DOHH2 (cell line): ENCODE results near the gene SDC4.

Experiments
- EZH2phosphoT487 ChIP-seq: fragments of 200-600 bp; sonication (generic); IDR thresholded peaks from 2 replicates; pipeline ENCODE4 v1.6.1; 2017; ENCODE audit warnings: borderline replicate concordance, mild to moderate bottlenecking, antibody characterized with exemption, low read length, moderate library complexity, mixed read lengths
- TF ChIP-seq, protein P1 (sequence below): fragments of 200-600 bp; sonication (generic); IDR thresholded peaks from one replicate; pipeline ENCODE4 v1.5.1; 2014; ENCODE audit warnings: antibody characterized with exemption, mild to moderate bottlenecking, low read depth, low read length; ENCODE audit not compliant: poor library complexity, severe bottlenecking

DNA sequence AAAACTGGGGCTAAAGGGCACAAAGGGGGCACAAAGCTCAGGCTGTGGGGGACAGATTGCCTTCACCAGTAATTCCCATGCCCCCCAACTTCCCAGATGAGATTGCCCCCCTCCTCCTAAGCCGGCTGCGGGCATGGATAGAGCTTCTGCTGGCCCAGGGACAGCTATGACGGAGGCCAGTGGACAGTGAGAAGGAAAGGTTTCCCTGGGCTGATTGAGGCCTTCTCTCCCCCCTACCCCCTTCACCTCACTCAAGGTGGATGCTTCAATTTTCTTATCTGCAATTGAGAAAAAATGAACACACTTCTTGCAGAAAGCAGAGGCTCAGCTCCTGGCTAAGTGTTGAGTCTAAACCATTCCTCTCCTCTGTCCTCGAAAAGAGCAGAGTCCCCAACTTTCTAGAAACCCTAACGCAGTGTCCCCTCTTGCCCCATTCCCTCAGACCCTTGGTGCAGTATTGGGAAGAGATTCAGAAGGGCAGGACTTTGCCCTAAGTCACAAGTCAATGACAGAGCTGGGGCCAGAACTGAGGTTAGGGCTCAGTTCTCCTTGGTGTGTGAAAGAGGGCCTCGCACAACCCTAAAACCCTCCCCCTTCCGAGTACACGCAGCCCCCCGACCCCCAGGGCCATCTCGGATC is 808 bp downstream of the SDC4 start:
- TF ChIP-seq, protein P1, sequence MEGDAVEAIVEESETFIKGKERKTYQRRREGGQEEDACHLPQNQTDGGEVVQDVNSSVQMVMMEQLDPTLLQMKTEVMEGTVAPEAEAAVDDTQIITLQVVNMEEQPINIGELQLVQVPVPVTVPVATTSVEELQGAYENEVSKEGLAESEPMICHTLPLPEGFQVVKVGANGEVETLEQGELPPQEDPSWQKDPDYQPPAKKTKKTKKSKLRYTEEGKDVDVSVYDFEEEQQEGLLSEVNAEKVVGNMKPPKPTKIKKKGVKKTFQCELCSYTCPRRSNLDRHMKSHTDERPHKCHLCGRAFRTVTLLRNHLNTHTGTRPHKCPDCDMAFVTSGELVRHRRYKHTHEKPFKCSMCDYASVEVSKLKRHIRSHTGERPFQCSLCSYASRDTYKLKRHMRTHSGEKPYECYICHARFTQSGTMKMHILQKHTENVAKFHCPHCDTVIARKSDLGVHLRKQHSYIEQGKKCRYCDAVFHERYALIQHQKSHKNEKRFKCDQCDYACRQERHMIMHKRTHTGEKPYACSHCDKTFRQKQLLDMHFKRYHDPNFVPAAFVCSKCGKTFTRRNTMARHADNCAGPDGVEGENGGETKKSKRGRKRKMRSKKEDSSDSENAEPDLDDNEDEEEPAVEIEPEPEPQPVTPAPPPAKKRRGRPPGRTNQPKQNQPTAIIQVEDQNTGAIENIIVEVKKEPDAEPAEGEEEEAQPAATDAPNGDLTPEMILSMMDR = no peak
- no peak for TF ChIP-seq EZH2phosphoT487
